Activated CD8-positive, alpha-beta T cell treated with anti-CD3 and anti-CD28 coated beads for 36 hours (primary cell): ENCODE measurements around the gene QPCT. TPM values are rescaled to one million over a fixed set of nuclear protein-coding genes. Genes with fewer than 3 reads are reported as not detected.

Source experiments
- ATAC-seq: fragments of 200-7000 bp; cut with Tn5 transposase; one replicate; pipeline ENCODE4 v1.10.0; 2021; ENCODE audit warnings: mild to moderate bottlenecking, moderate library complexity
- CTCF ChIA-PET: fragments of 350-600 bp; sonication (Branson Sonifier 250); formaldehyde crosslinking; loops from one replicate; lab custom pipeline; 2021; ENCODE audit warnings: antibody characterized with exemption; lab: Charles Lee
- POLR2A ChIA-PET: fragments of 350-600 bp; sonication (Branson Sonifier 250); formaldehyde crosslinking; loops from one replicate; lab custom pipeline; 2021; ENCODE audit warnings: antibody characterized with exemption; lab: Charles Lee
- DNase-seq: peaks from one replicate; pipeline ENCODE4 v3.0.0-alpha.2; 2020
- H3K27ac Mint-ChIP-seq: one replicate; pipeline ENCODE4 v1.8.0; 2021; ENCODE audit warnings: mild to moderate bottlenecking, mixed read lengths
- H3K27me3 Mint-ChIP-seq: one replicate; pipeline ENCODE4 v1.8.0; 2021; ENCODE audit warnings: mixed read lengths
- H3K36me3 Mint-ChIP-seq: one replicate; pipeline ENCODE4 v1.8.0; 2021; ENCODE audit warnings: low read depth, mixed read lengths
- H3K4me1 Mint-ChIP-seq: one replicate; pipeline ENCODE4 v1.8.0; 2021; ENCODE audit warnings: low read depth, mixed read lengths
- H3K4me3 Mint-ChIP-seq: one replicate; pipeline ENCODE4 v1.8.0; 2021; ENCODE audit warnings: mild to moderate bottlenecking, moderate library complexity, mixed read lengths
- H3K9me3 Mint-ChIP-seq: one replicate; pipeline ENCODE4 v1.8.0; 2021; ENCODE audit warnings: mixed read lengths
- intact Hi-C: fragments of 100-400 bp; cut with micrococcal nuclease; formaldehyde crosslinking; loops from one replicate; pipeline ENCODE4 v1.10.0; 2022
- total RNA-seq, 2 experiments: library from RNA; stranded (reverse); gene quantifications; one replicate each; pipeline ENCODE4 v1.2.3, GENCODE V29; 2021
- TF ChIP-seq, protein P1 (sequence below): fragments of 200-600 bp; IDR thresholded peaks from one replicate; pipeline ENCODE4 v1.8.0; 2022; ENCODE audit warnings: antibody characterized with exemption, mild to moderate bottlenecking

Gene QPCT
- total RNA-seq, 2 experiments from 2014 or later = 0.29 to 0.56 TPM

DNA sequence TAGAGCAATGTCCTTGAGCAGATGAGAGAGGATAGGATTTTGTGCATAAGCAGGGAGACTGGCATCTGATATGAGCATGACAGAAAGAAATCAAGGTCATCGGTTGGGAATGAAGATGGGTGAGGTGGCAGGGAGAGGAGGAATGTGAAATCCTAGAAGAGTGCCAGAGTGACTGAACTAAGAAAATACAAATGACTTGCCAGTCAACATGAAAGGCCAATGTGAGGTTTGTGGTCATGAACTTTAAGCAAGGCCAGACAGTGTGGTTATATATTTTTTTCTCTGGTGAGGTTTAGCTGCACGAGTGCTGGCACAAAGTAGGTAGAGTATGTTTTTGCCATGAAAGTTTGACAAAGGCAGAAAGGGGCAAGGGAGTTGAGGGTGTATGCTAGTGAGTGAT is 21.2 kb downstream of the QPCT start:
- H3K4me3 Mint-ChIP-seq = no peak overlapping the region
- no peaks in the 10 kb centered on the region for H3K36me3 Mint-ChIP-seq
- ChIA-PET POLR2A (interaction anchor here (1.0 to 3.2 kb wide), 3 partner anchors 9 to 13 kb away, joined by 3 to 30 read pairs (median 3); no protein-coding TSS in a partner anchor), CTCF (interaction anchor here (2.6 kb wide), 1 partner anchor 10 kb away, joined by 17 read pairs; no protein-coding TSS in a partner anchor)
- peak; percentile 64 for ATAC-seq
- TF ChIP-seq, protein P1, sequence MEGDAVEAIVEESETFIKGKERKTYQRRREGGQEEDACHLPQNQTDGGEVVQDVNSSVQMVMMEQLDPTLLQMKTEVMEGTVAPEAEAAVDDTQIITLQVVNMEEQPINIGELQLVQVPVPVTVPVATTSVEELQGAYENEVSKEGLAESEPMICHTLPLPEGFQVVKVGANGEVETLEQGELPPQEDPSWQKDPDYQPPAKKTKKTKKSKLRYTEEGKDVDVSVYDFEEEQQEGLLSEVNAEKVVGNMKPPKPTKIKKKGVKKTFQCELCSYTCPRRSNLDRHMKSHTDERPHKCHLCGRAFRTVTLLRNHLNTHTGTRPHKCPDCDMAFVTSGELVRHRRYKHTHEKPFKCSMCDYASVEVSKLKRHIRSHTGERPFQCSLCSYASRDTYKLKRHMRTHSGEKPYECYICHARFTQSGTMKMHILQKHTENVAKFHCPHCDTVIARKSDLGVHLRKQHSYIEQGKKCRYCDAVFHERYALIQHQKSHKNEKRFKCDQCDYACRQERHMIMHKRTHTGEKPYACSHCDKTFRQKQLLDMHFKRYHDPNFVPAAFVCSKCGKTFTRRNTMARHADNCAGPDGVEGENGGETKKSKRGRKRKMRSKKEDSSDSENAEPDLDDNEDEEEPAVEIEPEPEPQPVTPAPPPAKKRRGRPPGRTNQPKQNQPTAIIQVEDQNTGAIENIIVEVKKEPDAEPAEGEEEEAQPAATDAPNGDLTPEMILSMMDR = no peak
- H3K27me3 Mint-ChIP-seq = peaks cover 28% of the 10 kb centered on the region
- no peaks in the 10 kb centered on the region for H3K4me1 Mint-ChIP-seq
- peak; percentile 59 for DNase-seq
- intact Hi-C loops = loop anchor here (1.0 to 2.0 kb wide), 2 partner anchors 23 to 44 kb away; no protein-coding TSS in a partner anchor
- no peak overlapping the region for H3K27ac Mint-ChIP-seq
- no peaks in the 10 kb centered on the region for H3K9me3 Mint-ChIP-seq

DNA sequence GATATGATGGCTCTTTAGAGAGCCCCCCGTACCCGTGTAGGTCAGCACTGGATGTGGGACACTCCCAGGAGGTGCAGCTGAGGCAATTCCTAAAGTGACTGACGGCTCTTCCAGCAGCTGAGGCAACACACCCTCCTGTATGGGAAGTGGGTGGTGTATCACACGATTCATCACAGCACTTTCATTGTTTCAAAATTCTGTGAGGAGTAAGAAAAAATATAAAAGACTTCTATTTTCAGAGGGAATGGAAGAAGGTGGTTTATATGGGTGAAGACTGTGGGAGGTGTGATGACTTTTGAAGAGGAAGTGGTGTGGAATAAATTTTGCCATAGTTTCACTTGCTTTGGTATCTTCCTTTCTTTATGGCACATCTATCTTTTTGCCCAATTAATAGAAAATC is 22.3 kb downstream of the QPCT start:
- CTCF ChIA-PET = interaction anchor here (1.1 to 2.6 kb wide), 5 partner anchors 9 to 466 kb away, joined by 3 to 17 read pairs (median 3); no protein-coding TSS in a partner anchor
- peaks cover 25% of the 10 kb centered on the region for H3K27me3 Mint-ChIP-seq
- H3K9me3 Mint-ChIP-seq = no peaks in the 10 kb centered on the region
- intact Hi-C loops = loop anchor here (2.0 kb wide), 1 partner anchor 24 kb away; no protein-coding TSS in a partner anchor
- POLR2A ChIA-PET = interaction anchor here (0.7 to 3.2 kb wide), 6 partner anchors 8 to 1857 kb away, joined by 3 to 30 read pairs (median 4); no protein-coding TSS in a partner anchor
- H3K4me1 Mint-ChIP-seq = no peaks in the 10 kb centered on the region
- TF ChIP-seq, protein P1 = no peak
- H3K27ac Mint-ChIP-seq = no peak overlapping the region
- DNase-seq = peak; percentile 18
- peak; percentile 47 for ATAC-seq
- no peak overlapping the region for H3K4me3 Mint-ChIP-seq
- no peaks in the 10 kb centered on the region for H3K36me3 Mint-ChIP-seq

DNA sequence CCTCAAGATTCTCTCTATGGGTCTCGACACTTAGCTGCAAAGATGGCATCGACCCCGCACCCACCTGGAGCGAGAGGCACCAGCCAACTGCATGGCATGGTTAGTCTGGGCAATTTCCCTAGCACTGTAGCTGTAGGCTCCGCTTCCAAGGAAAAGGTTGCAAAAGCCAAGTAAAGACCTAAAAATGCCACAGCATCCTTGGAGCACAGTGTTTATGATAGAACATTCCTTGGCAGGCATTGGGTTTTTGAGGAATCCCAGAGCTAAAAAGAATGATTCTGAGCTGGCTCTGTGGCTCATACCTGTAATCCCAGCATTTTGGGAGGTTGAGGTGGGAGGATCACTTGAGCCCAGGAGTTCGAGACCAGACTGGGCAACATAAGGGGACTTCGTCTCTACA is 22.9 kb downstream of the QPCT start:
- POLR2A ChIA-PET = interaction anchor here (0.7 to 3.2 kb wide), 6 partner anchors 9 to 1856 kb away, joined by 3 to 30 read pairs (median 4); no protein-coding TSS in a partner anchor
- no peaks in the 10 kb centered on the region for H3K36me3 Mint-ChIP-seq

DNA sequence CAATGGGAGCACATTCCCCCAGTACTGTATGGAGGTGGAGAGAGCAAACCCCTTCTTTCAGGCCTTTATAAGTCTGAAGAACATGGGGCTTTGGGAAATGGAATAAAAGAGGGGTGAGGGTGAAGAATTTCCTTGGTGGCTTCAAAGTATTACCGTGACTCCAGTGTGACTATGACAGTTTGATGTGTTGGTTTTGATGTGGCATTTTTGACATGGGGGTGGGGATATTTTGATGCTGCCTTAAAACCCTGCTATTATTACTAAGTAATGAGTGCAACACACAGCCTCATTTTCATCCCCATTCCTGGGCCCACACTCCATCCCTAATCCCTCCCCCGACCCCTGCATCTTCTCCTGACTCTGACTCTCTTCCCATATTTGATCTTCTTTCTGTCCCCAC is 23.6 kb downstream of the QPCT start:
- intact Hi-C loops = loop anchor here (2.0 kb wide), 1 partner anchor 25 kb away; no protein-coding TSS in a partner anchor
- POLR2A ChIA-PET = interaction anchor here (0.9 to 3.2 kb wide), 5 partner anchors 9 to 153 kb away, joined by 3 to 30 read pairs (median 4); no protein-coding TSS in a partner anchor
- H3K27ac Mint-ChIP-seq = no peak overlapping the region
- no peak overlapping the region for H3K4me3 Mint-ChIP-seq
- no peaks in the 10 kb centered on the region for H3K4me1 Mint-ChIP-seq
- DNase-seq (peak; percentile 45), ATAC-seq (peak; percentile 60)
- TF ChIP-seq, protein P1 = no peak
- peaks cover 24% of the 10 kb centered on the region for H3K27me3 Mint-ChIP-seq
- CTCF ChIA-PET = interaction anchor here (0.6 to 2.6 kb wide), 5 partner anchors 8 to 199 kb away, joined by 3 to 17 read pairs (median 4); no protein-coding TSS in a partner anchor
- H3K36me3 Mint-ChIP-seq = no peaks in the 10 kb centered on the region
- H3K9me3 Mint-ChIP-seq = no peaks in the 10 kb centered on the region

More for the DNA sequence above, 22.9 kb downstream of the QPCT start:
- H3K27ac Mint-ChIP-seq = no peak overlapping the region
- no peaks in the 10 kb centered on the region for H3K9me3 Mint-ChIP-seq
- DNase-seq = no peak
- H3K27me3 Mint-ChIP-seq = peaks cover 25% of the 10 kb centered on the region
- intact Hi-C loops = loop anchor here (2.0 kb wide), 1 partner anchor 25 kb away; no protein-coding TSS in a partner anchor
- no peaks in the 10 kb centered on the region for H3K4me1 Mint-ChIP-seq
- CTCF ChIA-PET = interaction anchor here (0.6 to 2.6 kb wide), 7 partner anchors 8 to 465 kb away, joined by 3 to 17 read pairs (median 3); no protein-coding TSS in a partner anchor
- H3K4me3 Mint-ChIP-seq = no peak overlapping the region
- TF ChIP-seq, protein P1 = no peak
- no peak for ATAC-seq

DNA sequence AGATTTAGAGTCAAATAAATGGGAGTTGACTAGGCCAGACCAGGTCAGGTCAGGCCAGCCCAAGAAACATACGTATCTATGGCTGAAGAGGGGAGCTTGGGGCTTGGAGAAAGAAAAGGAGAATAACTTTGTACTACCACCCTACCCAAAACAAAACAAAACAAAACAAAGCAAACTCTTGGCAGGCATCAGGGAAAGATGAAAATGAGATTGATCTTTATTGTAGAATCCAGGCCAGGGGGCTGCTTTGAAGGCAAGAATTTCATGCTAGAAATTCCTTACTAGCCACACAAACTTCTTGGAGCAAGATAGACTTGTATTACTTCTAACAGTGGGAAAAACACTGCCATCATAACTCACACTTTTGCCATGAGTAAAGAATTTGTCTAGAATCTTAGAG is 26.2 kb downstream of the QPCT start:
- ATAC-seq (no peak), DNase-seq (no peak)
- ChIA-PET POLR2A (no interaction called here), CTCF (no interaction called here)
- peaks cover 39% of the 10 kb centered on the region for H3K27me3 Mint-ChIP-seq
- H3K36me3 Mint-ChIP-seq = no peaks in the 10 kb centered on the region
- intact Hi-C loops = no loop called here
- TF ChIP-seq, protein P1 = no peak
- H3K9me3 Mint-ChIP-seq = no peaks in the 10 kb centered on the region
- no peak overlapping the region for H3K27ac Mint-ChIP-seq
- H3K4me3 Mint-ChIP-seq = no peak overlapping the region
- peaks cover 5% of the 10 kb centered on the region for H3K4me1 Mint-ChIP-seq
